NCI-H2227 (cell line): ENCODE measurements around the gene PACRG.
"Not testable (repeated sequence)": the region's sequence is repeated elsewhere in the genome, so short reads cannot be mapped to it uniquely, and the experiment has no call there.

Source experiments
- DNase-seq: peaks from one replicate; lab custom pipeline; 2025; ENCODE audit not compliant: unreplicated experiment; lab: John Stamatoyannopoulos, UW

Gene PACRG

DNA sequence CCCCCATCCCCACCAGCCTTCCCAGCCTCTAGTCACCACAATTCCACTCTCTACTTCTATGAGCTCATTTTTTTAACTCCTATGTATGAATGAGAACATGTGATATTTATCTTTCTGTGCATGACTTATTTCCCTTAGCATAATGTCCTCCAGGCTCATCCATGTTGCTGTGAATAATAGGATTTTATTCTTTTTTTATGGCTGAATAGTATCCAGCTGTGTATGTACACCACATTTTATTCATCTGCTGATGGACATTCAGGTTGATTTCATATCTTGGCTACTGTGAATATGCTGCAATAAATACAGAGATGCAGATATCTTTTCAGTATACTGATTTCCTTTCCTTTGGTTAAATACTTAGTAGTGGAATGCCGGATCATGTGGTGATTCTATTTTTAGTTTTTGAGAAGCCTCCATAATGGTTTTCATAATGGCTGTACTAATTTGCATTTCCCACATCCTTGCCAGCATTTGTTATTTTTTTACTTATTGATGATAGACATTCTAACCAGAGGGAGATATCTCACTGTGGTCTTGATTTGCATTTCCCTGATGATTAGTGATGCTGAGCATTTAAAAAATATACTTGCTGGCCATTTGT is 194.9 kb downstream of the PACRG start:
- DNase-seq: no peak

DNA sequence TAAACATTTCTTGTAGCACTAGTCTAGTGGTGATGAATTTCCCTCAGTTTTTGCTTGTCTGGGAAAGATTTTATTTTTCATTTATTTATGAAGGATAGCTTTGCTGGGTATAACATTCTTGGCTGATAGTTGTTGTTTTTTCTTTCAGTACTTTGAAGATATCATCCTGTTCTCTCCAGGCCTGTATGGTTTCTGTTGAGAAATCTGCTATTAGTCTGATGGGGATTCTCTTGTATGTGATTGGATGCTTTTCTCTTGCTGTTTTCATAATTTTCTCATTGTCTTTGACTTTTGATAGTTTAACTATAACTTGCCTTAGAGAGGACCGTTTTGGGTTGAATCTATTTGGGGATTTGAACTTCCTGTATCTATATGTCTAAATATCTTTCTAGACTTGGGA is 207.1 kb downstream of the PACRG start:
- no peak for DNase-seq

DNA sequence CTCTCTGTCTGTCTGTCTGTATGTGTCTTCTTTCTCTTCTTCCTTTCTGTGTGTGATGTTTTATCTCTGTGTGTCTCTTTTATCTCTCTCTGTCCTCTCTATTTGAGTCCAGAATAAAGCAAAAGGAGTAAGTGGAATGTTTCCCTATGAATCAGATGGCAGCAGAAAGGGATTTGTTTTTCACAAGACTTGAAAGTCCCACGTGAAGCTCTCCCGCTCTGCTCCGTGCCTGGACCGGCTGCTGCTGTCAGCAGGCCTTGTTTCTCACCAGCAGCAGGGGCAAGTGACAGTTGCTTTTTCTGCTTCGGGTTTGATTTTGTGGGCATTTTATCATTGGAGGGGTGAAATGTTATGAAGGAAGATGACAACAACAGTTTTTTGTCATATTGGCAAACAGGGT is 212.7 kb downstream of the PACRG start:
- no peak for DNase-seq

DNA sequence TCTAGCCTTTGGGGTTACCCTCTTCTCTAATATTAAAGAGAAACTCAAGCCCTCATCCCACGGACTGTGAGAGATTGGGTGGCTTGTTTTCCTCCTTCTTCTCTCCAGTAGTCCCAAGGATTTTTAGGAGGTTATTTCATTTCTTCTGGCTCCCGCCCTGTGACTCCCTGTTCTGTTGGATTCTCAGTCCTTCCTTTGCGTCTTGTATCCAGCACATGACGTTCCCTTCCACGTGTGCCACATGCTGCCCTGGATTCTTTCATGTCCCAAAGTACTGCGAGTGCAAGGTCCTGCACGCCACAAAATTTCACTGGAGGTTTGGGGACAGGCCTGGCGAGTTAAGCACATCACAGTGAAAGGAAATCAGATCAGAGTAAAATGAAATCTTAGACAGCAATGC is 213.4 kb downstream of the PACRG start:
- DNase-seq: no peak

DNA sequence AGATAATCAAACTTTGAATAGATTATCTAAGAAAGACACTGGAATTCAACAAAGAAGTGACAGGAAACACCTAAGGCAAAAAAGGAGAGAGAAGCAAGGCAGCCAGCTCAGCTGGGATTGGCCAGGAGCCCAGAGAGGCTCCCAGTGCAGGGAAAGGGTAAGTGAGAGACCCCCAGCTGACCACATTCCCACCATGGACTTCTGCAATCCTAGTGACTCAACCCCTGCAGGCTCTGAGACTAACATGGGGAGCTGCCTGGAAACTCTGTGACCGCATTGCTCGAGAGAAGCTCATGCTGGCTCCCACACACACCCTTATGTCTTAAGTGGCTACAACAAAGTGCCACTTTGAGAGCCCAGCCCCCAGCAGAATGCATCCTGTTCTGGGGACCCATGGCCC is 215.1 kb downstream of the PACRG start:
- no peak for DNase-seq

DNA sequence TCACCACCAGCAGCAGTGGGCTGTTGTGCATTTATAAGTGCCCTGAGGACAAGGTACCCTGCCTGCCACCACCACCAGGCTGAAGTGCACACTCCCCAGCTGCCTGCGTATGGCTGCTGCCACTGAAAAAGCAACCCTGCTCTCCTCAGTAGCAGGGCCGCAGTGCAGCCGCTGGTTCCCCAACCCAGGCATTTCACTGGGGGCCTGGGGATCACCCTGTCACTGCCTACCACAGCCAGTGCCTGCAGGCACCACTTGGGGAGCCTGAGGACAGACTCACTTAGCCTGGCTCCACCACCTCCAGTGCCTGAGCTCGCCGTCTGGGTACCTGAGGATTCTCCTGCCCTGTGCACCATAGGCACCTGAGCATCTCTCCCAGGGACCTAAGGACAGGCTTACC is 215.6 kb downstream of the PACRG start:
- no peak for DNase-seq

DNA sequence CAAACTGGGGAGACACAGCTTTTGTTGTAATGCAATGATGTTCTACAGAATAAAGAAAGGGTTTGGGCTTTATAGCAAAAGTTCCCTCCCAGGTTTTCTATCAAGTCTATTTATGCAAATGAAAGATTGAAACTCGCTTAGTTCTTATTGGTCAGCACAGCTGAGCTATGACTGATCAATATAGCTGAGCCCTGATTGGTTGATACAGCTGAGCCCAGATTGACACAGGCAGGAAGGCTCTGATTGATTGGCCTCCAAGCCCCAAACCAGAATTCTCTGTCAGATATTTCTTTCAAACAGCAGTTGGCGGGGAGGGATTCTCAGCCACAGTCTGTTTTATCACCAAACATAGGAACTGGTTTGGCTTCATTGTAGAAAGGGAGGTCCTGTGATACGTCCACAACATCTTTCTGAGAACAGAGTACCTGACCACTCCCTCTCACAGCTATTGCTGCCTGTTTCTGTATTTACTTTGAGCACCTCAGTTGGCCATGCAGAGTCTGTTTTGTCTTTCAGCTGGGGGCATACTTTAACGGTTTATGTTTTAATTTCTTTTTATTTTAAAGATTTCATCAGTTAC is 223.5 kb downstream of the PACRG start:
- no peak for DNase-seq

DNA sequence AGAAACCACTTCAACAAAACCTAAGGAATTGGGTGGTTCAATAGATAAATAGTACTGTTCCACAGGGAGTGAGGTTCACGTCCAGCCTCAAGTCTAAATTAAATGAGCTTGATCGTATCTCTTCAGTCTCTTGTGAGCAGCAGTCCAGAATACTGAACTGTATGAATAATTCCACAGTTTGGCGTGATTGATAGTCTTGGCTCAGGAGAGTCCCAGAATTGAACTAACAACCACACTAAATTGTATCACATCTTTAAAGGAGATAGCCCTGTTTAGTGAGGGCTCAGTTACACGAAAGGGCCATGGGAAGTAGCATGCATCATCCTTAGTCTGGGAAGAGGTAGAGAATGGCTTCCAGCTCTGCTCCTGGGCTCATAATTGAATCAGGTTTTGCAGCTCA is 224.6 kb downstream of the PACRG start:
- no peak for DNase-seq

DNA sequence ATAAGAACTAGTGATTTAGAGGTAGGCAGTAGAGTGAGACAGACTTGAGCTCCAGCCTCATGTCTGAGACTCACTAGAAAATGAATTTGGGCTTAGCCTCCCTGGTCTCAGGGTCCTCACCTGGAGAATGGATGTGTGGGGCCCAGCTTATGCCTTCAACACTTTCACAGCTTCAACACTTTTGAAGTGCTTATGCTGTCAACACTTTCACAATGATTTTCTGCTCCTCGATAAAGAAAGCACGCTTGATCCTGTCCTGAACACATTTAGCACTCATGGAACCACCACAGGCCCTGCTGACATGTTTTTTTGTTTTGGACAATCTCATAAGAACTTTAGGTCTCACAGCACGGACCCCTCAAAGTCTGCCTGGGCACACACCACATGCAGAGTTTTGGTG is 229.3 kb downstream of the PACRG start:
- DNase-seq: no peak

DNA sequence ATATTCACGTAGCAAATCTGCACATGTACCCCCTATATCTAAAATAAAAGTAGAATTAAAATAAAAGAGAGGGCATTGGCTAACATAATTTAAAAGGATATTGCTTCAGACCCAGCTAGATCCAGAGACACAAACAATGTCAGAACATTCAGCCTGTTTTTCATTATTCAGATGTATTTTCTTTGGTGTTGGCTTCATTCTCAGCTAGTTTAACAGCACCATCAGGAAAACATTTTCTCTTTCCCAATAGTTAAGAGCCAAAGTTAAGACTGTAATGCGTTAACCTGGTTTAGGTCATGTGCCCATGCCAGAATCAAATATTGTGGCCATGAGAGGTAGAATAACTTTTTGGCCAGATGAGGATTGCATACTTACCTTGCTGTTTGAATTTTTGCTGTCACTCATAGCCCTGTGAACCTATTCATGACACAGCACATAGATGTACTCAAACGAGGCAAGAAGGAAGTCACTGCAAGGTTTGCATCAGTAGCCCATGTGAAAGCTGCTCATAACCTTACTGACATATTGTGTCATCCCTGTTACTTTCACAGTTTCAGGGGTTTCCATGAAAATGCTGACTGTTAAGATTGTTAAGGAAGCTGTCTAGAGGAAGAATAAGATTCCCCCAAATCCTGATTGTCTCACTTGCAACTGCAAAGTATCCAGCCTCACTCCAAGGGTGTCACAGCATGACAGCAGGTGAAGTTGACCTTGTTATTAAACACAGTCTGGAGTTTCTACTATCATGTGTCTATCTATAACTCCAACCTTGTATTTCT is 233.1 kb downstream of the PACRG start:
- DNase-seq: no peak

DNA sequence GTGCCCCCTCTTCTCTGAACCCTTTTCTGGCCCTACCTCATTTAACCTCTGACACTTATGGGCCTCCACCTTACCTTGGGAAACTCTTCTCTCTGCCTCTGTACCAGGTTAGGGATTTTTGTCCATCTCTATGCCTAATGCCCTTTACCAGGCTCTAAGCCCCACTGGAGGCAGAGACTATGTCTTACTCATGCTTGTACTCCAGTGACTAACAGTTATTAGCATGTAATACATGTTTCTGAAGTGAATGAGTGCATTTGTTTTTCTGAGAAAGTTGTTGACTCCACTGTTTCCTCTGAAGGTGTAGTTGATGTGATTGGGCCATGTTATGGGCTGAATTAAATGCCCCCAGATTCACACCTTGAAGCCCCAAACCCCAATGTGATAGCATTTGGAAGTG is 234.3 kb downstream of the PACRG start:
- no peak for DNase-seq

DNA sequence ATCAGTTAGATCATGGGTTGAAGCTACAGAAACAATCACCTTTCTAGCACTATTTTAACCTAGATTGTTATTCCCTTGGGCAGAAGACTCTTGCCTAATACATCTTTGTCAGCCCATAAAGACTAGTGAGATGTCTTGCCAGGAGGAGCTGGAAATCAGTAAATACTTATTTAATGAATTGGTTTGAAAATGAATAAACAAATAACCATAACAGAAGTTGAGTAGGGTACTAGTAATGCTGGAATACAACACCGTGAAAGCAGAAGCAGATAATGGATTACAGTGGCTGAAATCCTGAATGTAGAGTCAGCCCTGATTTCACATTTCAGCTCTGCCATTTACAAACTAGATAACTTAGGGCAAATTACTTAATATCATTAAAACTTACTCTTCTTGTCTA is 236.1 kb downstream of the PACRG start:
- DNase-seq: no peak

DNA sequence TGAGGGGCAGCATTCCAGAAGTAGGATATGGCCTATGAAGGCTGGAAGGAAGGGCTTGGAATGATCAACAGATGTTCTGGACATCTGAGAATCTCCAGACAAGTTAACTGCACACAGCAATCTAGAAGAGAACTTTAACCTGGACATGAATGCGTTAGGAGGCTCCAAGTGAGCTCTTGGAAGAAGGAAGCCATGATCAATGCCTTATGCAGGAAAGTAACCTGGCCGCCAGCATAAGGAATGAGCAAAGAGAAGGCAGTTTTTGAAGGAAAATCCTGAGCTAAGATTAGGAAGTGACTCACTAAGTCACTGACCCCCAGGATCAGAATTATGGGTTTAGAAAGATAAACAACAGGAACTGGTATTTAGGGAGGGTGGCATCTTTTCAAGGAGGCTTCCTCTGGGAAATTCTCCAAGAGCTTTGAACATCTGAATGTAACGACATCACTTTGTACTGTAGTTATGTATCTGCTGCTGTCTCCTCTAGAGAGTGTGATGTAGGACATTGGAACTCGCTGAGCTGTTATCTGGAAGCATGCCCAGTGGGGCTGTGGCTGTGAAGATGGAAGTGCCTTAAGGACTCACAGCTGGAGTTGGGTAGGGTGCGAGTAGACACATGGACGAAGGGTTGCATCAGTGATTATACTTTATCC is 236.8 kb downstream of the PACRG start:
- no peak for DNase-seq

DNA sequence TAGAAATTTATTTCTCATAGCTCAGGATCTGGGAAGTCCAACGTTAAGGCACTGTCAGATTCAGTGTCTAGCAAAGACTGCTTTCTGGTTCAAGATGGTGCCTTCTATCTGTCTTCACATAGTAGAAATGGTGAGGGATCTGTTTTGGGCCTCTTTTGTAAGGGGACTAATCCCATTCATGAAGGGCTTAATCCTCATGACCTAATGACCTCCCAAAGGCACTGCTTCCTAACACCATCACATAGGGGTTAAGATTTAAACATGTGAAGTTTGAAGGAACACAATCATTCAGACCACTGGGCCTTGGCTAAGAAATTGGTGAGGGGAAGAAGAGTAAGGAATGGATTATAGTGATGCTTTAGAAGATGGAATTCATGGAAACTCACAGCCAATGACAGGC is 237.6 kb downstream of the PACRG start:
- no peak for DNase-seq

DNA sequence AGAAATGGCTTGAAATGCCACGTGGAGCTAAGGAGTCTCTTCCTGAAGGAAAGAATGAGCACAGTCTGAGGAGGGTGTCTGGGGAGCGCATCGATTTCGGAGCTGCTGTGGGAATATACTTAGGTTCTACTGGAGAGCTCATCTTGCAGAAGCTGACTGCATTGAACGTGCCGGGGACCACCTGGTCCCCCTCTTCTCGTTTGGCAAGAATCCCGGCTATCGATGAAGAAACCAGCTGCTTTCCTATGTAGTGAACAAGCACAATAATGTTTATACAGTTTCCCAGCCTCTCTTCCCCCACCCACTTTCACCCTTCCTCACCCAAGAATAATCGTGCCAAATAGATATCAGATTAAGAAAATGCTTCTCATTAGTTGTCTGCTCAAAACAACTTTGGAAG is 242.5 kb downstream of the PACRG start:
- DNase-seq: no peak

DNA sequence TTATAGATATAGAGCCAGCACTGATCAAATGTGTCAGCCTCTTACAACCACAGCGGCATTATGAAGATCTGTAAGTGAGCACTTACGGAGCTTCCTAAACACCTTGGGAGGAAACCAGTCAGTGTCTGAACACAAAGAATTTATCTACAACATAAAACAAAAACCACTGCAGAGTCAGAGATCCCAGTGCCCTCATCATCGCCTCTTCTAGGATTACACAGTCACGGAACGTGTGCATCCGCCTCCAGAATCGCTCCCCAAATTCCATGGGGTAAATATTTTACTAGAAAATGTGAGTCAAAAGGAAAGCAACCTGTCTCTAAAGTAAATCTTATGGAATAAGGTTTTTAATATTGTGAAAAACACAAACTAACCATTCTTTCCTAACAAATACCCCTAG is 243.6 kb downstream of the PACRG start:
- no peak for DNase-seq

DNA sequence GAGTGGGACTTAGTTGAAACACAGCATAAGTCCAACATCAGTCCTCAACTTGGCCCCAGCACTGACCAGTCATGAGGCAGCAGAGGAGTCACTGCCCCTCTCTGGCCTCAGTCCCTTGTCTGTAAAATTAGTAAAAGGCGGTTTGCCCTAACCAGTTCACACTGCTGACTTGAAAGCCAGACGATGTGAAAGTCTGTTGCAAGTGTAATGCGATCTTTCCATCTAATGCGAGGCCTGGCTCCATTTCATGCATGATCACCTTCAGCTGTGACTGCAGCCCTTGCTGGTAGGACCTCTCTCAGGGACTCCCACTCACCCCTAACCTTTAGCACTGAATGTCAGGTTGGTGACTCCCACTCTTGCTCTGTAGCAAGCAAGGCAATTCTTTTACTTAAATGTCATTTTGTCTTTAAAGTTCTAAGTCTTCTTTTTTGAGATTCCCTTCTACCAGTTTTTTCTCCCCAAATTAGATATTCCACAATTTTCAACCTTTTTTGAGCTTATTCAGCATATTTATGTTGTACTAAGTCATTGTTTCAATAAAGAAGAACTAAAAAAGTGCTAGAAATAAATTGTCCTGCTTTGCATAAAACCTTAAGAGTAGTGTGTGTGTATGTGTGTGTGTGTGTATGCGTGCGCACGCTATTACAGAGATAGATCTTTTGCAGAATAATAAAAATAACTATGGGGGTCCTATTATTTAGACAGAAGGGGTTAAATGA is 245.5 kb downstream of the PACRG start:
- no peak for DNase-seq

DNA sequence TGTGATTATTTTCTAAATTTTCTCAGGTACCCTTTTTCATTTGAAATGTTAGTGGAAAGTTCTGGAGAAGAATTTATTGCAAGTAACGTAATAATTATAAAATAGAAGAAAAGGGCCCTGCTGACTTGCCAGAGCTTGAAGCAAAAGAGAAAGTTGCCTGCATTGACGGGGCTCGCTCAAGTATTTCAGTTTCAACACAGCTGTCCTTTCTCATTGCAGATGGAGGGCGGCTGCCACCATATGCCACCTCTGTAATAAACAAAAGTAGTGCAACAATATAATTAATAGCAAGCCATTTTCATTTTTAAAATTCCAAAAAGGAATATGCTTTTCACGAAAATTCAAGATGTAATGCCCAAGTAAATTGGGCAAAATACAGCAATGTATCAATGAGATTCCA is 246.2 kb downstream of the PACRG start:
- no peak for DNase-seq

DNA sequence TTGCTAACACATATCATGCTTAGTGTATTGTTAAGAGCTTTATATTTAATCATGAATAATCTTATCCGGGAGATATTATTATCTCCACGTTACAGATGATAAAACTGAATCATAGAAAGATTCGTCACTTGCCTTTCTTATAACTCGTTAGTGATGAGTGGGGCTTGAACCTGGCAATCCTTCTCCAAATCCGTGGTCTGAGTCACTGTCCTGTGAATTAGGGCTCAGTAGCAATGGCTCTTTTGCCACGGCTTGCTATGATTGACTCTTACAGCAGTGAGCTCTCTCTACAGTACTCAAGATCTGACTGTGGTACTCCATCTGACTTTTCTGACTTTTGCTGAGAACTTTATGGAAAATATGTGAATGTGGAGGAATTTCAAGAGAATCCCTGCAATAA is 246.9 kb downstream of the PACRG start:
- no peak for DNase-seq

DNA sequence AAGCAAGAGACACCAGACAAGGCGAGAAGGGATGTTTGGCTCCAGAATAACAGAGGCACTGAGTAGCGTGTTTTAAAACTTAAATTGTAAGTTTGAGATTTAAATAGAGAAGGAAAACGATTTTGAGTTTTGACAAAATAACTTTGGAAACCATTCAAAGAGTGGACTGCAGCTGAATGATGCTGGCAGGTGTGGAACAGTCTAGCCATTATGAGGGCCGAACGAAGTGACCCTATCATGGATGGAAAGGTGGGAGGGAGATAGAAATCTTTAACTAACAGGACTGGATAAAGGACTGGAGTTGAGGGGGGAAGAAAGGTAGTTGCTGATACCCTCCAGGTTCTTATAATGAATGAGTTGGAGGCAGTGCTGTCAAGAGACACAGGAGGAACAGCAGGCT is 248.4 kb downstream of the PACRG start:
- DNase-seq: no peak

DNA sequence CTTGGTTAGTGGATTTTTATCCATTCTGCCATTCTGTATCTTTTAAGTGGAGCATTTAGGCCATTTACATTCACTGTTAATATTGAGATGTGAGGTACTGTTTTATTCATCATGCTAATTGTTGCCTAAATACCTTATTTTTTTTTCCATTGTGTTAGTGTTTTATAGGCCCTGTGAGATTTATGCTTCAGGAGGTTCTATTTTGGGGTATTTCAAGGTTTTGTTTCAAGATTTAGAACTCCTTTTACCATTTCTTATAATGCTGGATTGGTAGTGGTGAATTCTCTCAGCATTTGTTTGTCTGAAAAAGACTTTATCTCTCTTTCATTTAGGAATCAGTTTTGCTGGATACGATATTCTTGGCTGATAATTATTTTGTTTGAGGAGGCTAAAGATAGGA is 255.5 kb downstream of the PACRG start:
- not testable (repeated sequence) for DNase-seq

DNA sequence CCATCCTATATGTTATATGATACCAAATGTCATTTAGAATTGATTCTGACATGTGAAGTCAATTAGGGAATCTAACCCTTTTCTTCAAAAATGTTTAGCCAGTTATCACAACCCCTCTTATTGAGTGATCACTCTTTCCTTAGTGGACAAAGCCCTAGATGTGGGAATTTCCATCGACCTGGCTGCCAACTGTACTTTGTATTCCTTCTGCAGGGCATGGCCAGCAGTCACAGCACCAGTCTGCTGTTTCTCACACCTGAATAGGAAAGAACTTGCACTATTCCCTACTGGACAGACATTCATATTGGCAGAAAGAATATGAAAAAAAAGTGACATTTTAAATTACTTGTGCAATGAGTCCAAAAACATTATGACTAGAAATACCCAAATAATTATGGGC is 271.0 kb downstream of the PACRG start:
- DNase-seq: no peak
